ENCODE measurements around the gene MCOLN2. TPM values are rescaled to one million over a fixed set of nuclear protein-coding genes. Genes with fewer than 3 reads are reported as not detected.

MCOLN2 gene
- total RNA-seq, 1 donor = 1.1 TPM

- peak; percentile 37 for DNase-seq (ENCODE audit: low read depth)
- TF ChIP-seq CTCF (IDR thresholded peaks at IDR 0.05; ENCODE audit: insufficient read depth, low read length) = no peak
Measured at GRCh38 chr1:84946631-84947030, 50.3 kb downstream of the MCOLN2 start.

GRCh38 chr1:84944767-84945486 is 52.0 kb downstream of the MCOLN2 start:
- H3K4me3 ChIP-seq (ENCODE audit: low read depth, low read length) = peak overlapping the region; percentile 56
- DNase-seq (ENCODE audit: low read depth) = peak; percentile 96
- peak; percentile 81 for TF ChIP-seq CTCF (IDR thresholded peaks at IDR 0.05; ENCODE audit: insufficient read depth, low read length)

More at GRCh38 chr1:84946631-84947030, 50.3 kb downstream of the MCOLN2 start:
- H3K4me3 ChIP-seq (ENCODE audit: low read depth, low read length) = no peak overlapping the region

- no peak for TF ChIP-seq CTCF (IDR thresholded peaks at IDR 0.05; ENCODE audit: insufficient read depth, low read length)
- DNase-seq (ENCODE audit: low read depth) = no peak
- H3K4me3 ChIP-seq (ENCODE audit: low read depth, low read length) = no peak overlapping the region
Measured at GRCh38 chr1:84941843-84942242, 55.1 kb downstream of the MCOLN2 start.

- no peak for DNase-seq (ENCODE audit: low read depth)
- TF ChIP-seq CTCF (IDR thresholded peaks at IDR 0.05; ENCODE audit: insufficient read depth, low read length) = no peak
Measured at GRCh38 chr1:84940481-84940880, 56.4 kb downstream of the MCOLN2 start.

GRCh38 chr1:84939761-84940160 is 57.2 kb downstream of the MCOLN2 start:
- H3K4me3 ChIP-seq (ENCODE audit: low read depth, low read length) = no peak overlapping the region
- no peak for DNase-seq (ENCODE audit: low read depth)
- no peak for TF ChIP-seq CTCF (IDR thresholded peaks at IDR 0.05; ENCODE audit: insufficient read depth, low read length)

More at GRCh38 chr1:84940481-84940880, 56.4 kb downstream of the MCOLN2 start:
- no peak overlapping the region for H3K4me3 ChIP-seq (ENCODE audit: low read depth, low read length)

GRCh38 chr1:84939151-84939550 is 57.8 kb downstream of the MCOLN2 start:
- no peak for TF ChIP-seq CTCF (IDR thresholded peaks at IDR 0.05; ENCODE audit: insufficient read depth, low read length)
- H3K4me3 ChIP-seq (ENCODE audit: low read depth, low read length) = no peak overlapping the region

More at GRCh38 chr1:84939151-84939550, 57.8 kb downstream of the MCOLN2 start:
- peak; percentile 68 for DNase-seq (ENCODE audit: low read depth)

Data from fibroblast of the aortic adventitia (primary cell).